H54 (cell line): ENCODE results near the gene RPS18.

ENCODE experiments used
- DNase-seq: peaks from one replicate; pipeline ENCODE4 v3.0.0; 2011; ENCODE audit warnings: low spot score, mixed read lengths; ENCODE audit not compliant: insufficient read length
- FAIRE-seq: peaks from 3 replicates; lab custom pipeline; 2011; peaks lifted over from hg19 to GRCh38; lab: Jason Lieb, UNC
- POLR2A ChIP-seq: IDR thresholded peaks from 2 replicates; pipeline ENCODE4 v1.6.1; 2011; ENCODE audit warnings: low read depth, mild to moderate bottlenecking, low read length

The RPS18 gene

GRCh38 chr6:33290459-33290858, 18.6 kb downstream of the RPS18 start:
- no peak for TF ChIP-seq POLR2A
- DNase-seq = no peak
- no peak for FAIRE-seq

DNA sequence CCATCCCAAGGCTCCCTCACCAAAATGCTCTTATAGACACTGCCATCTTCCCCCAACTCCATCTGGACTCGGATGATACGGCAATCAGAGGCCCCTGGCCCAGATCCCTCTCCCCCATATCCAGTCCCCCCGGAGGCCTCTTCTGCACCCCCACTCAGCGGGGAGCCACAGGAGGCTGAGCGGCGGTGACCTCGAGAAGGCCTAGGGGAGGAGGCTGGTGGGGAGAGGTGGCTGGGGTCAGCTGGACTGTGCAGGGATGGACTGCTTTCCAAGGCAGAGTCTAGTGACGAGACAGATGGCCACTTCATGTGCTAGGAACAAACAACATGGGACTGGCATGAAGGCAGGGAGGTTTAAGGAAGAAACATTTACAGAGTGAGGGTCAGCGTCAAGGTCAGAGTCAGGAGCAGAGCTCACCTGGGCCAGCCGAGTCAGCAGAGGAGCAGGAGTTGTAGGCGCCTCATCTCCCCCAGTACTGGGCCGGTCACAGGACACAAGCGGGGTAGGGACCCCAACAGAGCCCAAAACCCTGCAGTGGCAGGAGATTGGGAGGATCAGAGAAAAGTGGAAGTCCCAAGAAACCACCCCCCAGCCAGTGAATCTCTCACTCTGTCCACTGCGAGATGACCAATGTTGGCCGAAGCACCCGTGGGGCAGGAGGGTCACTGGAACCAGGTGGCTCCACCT, 21.3 kb downstream of the RPS18 start:
- no peak for TF ChIP-seq POLR2A
- FAIRE-seq = no peak

DNA sequence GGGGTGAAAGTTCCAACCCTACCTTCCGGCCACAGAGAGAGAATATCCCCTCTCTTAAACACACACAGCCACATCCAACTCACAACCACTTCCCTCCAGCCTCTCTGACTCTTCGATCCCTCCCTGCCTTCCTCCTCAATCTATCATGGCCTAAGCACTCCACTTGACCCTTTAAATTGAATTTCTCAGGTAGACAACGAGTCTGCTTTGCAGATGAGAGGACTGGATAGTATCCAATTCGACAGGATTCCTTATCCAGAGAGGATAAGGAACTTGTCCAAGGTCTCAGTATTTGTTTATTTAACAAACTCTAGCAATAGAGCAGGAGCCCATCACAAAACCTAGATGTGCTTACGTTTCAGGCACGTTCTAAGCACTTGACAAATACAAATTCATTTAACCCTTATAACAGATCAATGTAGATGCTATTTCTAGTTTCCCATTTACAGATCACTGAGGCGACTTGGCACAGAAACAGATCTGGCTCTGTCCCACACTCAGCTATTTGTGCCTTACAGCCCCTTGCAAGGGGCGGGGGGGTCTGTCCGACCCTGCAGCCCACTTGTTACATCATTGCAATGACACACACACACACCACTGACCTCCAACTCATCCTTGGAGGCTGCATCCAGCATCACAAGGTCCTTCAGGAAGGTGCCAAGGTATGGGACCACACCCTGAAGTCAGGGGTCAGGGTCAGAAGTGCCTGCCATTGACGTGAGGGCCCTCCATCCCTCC, 22.4 kb downstream of the RPS18 start:
- DNase-seq (no peak), FAIRE-seq (no peak)
- no peak for TF ChIP-seq POLR2A

More for the DNA sequence above, 21.3 kb downstream of the RPS18 start:
- no peak for DNase-seq

- no peak for TF ChIP-seq POLR2A
- no peak for FAIRE-seq
- no peak for DNase-seq
Observed at GRCh38 chr6:33295621-33296369, 23.9 kb downstream of the RPS18 start.

DNA sequence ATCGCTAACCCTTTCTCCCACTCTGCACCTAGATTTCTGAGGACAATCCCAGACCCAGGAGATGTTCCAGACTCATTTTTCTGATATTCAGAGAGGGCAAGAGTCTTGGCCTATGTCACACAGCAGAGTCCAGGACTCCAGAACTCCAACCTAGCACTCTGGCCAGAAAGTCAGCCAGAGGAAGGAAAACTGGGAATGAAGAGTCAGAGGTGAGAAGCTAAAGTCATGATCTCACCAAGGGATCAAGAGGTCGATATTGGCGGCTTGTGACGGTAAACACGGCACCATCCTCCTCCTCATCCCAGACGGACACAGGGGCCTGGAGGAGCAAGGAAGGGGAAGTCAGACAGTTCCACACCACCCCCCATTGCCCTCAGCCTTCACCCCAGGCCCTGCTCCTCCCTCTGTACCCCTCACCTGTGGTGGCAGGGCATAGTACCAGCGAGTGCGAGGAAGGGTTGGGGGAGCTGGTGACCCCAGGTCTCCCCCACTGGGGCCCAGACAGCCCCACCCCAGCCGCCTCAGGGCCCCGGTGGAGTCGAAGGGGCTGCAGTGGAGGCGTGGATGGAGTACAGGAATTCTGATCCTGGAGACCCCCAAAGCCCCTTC, 25.0 kb downstream of the RPS18 start:
- FAIRE-seq (no peak), DNase-seq (no peak)
- TF ChIP-seq POLR2A = no peak

DNA sequence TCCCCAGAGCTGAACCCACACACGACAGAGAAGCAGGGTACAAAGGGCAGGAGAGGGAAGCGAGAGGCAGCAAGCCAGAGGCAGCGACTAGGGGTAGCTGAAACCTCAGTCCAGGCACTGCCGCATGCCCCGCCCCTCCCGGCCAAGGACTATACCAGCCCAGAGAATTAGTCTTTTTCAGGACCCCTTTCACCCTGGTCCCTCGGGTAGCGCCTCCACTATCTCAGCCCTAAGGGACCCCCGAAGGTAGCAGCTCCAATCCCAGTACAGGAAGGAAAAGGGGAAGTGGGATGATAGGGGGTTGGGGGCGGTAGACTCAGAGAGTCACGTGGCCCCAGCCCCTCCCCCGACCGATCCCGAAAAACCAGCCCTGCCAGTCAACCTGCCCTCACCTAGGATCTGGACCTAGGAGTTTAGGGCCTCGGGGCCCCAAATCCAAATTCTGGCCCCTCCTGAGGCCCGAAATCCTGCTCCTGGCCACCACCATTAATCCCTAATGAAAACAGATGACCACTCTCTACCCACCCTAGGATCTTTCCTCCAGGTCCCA, 25.6 kb downstream of the RPS18 start:
- no peak for FAIRE-seq
- DNase-seq = no peak
- TF ChIP-seq POLR2A = no peak

DNA sequence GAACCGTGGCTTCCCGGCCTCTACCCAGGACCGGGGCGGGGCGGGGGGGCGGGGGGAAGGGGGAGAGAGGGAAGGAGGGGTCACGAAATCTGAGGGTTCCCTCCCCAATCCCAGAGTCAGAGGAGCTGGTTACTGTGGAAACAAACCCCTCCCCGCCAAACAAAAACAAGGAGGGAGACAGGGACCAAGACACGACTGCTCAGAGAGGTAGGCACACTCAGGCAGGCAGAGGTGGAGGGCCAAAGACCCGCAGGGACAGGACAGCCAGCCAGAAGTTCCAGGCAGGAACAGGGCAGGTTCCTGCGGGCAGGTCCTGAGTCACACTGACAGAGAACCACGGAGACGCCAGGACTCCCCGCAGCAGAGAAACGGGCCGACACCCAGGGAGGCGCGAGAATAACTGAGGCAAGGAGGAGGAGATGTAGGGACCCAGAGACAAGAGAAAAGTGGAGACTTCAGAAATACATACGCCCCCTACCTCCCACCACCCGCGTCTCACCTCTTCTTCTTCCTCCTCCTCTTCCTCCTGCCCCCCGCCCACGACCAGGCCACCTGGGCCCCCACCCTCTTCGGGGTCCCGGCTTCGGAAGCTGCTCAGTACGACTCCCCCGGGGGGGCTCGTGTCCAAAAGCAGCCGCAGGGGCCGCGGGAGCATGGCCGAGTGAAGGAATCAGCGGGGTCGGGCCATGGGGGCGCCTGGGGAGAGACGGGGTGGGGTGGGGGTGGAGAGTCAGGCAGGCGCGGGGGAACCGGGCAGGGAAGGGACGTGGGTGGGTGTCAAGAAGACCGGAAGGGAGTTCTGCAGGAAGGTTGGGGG, 26.3 kb downstream of the RPS18 start:
- TF ChIP-seq POLR2A = peak; percentile 59; the same call in 1 of the 2 replicates
- no peak for FAIRE-seq
- peak; percentile 81 for DNase-seq

- DNase-seq (peak; percentile 49), FAIRE-seq (no peak)
Observed at GRCh38 chr6:33298773-33299236, 26.9 kb downstream of the RPS18 start, which contains the start of gene RGL2. TSS of gene RGL2 (minus strand) at chr6:33298942. CDS start at chr6:33298610, 332 bp downstream.

GRCh38 chr6:33299237-33299944, 27.5 kb downstream of the RPS18 start:
- FAIRE-seq (peak; percentile 55), DNase-seq (peak; percentile 75)
- TF ChIP-seq POLR2A = peak; percentile 82

More at GRCh38 chr6:33298773-33299236, 26.9 kb downstream of the RPS18 start, which contains the start of gene RGL2:
- 0 out of 2 replicates have a peak, but pooled peaks have one; percentile 17 for TF ChIP-seq POLR2A

DNA sequence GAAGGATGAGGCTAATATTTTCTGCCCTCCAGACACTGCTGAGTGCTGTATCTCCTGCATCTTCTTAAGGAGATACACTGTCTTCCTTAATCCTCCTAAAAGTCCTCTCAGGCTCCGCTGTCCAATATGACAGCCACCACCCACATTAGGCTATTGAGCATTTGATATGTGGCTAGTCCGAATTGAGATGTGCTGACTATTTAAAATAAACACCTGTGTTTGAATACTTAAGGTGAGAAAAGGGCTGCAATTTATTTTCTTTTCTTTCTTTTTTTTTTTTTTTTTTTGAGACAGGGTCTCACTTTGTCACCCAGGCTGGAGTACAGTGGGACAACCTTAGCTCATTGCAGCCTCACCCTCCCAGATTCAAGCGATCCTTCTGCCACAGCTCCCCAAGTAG, 30.0 kb downstream of the RPS18 start:
- FAIRE-seq (no peak), DNase-seq (no peak)
- TF ChIP-seq POLR2A = no peak

DNA sequence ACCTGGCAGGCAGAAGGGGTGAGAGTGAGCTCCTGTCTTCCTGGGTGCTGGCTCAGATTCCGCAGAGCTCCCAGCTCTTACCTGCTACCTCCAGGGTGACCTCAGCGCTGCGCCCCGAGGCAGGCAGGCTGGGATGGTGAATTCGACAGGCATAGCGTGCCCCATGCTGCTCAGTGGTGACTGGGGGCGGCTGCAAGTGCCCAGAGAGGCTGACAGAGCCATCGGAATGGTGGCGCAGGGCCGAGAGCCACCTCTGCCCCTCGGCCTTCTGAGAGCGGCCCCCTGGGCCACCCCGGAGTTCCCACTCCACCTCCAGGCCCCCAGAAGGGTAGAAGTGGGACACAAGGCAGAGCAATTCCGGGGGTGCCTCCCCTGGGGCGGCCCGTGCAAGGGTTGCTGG, 32.3 kb downstream of the RPS18 start:
- no peak for TF ChIP-seq POLR2A
- DNase-seq (no peak), FAIRE-seq (no peak)

GRCh38 chr6:33305052-33305451, 33.2 kb downstream of the RPS18 start:
- DNase-seq (no peak), FAIRE-seq (no peak)
- TF ChIP-seq POLR2A = no peak

DNA sequence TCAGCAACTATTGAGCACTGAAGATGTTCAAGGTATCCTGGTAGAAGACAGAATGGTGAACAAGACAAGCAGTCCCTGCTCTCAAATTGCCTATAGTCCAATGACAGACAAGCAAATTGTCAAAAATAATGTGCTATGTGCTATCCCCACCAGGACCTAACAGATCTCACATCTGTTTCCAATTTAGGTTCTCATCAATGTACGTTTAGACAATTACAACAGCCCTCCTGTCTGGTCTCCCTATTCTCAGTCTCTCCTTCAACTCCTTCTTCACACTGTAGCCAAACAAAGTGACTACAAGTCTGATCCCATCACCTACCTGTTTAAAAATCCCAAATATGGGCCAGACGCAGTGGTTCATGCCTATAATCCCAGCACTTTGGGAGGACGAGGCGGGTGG, 34.5 kb downstream of the RPS18 start:
- no peak for DNase-seq
- no peak for TF ChIP-seq POLR2A
- no peak for FAIRE-seq
